Limb (tissue), 2 donors: Measurements from ENCODE around the gene ANP32E.

Experiments used
- DNase-seq, 2 donors: peaks; one replicate each; pipeline ENCODE4 v3.0.0-alpha.2; 2016; ENCODE audit errors: extremely low spot score in 2 of 2

Gene ANP32E

GRCh38 chr1:150235852-150236613 is at the start of gene ANP32E:
TSS of gene ANP32E (minus strand) at chr1:150236112. CDS start at chr1:150235786, 326 bp downstream.
- peak; percentile 96 to 99 for DNase-seq

GRCh38 chr1:150283260-150283659 is 47.3 kb upstream of the ANP32E start:
- DNase-seq, result no peak

- DNase-seq, result no peak
Measured at GRCh38 chr1:150282558-150282958, 46.6 kb upstream of the ANP32E start.

DNA sequence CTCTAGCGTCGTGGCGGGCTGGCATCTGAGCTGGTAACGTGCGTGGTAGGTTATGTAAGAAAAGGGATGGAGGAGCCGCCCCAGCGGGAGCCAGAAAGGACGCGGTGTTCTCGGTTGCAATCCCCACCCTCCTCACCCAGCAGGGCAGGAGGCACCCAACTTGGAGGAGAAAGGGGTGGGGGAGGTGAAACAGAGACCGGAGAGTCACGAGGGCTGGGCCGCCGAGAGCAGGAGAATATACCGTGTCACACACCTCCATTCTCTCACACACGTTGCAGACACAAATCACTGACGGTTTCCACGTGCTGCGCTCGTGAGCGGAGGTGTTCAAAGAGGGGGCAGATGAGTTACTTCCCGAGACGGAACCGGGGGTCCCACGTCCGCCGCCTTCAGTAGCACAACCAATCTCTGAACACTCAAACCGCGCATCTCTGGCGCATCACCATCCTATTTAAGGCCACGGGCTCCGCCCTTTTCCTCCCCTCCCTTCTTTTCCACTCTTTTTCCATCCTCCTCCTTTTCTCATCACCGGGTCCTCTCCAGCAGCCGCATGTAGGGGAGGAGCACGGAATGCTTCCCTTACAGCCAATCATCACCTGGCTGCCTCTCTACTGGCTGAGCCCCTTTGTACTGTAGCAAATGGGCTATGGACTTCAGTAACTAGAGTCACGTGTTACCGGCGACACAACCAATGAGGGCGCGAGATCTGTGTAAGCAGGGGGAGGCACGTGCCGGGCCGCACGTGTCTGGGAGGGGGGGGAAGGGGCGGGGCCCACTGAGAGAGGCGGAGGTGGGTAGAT is 46.0 kb upstream of the ANP32E start, which contains the start of gene CIART:
CIART (plus strand) TSS at position 797 of the 800 bp plus-strand sequence. CDS start 714 bp downstream, outside the sequence.
- DNase-seq, result peak; percentile 94 to 97

DNA sequence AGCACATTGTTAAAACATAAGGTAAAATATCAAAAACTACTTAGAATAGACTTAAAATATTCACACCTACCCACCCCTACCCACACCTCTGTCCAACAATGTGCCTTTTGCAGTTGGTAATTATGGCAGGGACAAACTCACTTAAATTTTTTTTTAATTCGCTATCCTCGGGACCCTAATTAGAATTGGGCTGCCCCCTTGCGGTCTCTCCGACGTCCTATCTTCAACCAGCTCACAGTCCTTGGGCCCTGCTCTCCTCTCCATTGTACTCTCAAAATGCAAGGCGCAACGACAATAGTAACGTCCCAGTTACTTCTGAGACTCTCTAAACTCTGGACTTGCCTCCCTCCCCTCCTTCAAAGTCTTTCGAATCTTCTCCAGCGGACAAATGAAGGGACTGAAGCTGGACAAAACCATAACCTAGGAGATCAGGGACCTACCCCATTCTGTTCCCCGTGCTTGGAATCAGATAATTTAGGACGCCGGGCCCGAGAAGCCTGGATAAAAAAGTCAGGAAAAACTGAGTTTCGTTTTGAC is 45.4 kb upstream of the ANP32E start:
- peak; percentile 67 to 73 for DNase-seq

- no peak for DNase-seq
Measured at GRCh38 chr1:150280138-150280707, 44.3 kb upstream of the ANP32E start.

DNA sequence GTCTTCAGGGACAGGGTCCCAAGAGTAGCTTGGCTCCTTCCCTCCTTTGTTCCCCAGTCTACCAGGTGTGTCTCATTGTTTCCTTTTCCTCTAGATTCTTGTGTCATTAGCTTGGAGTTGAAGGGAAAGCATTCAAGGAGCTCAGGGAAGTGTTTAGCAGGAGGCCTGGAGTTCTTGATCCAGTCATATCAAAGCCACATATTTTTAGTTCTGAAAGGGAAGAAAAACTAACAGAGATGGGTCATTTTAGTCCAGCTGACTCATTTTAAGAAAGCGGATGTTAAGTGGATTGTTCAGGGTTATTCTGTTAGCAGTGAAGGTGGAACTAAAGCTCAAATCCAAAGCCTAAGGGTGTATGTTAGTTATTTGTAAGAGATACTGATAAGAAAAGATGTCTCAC is 37.4 kb upstream of the ANP32E start:
- no peak for DNase-seq

GRCh38 chr1:150271291-150271959 is 35.5 kb upstream of the ANP32E start:
- no peak for DNase-seq

DNA sequence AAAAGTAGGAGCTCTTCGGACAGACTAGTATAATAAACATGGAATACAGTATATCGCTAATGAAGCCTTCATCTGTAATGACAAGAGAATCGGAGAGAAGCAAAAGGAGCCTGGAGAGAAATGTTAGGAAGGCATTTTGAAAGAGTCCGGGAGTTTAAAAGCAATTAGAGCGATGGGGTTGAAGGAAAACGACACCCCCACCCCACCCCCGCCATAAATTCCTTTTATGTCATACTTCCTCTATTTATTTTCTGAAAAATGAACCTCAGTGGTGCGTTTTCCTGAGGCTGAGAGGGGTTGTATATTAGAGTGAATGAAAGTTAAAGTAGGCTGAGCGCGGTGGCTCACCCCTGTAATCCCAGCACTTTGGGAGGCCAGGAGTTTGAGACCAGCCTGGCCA is 33.5 kb upstream of the ANP32E start:
- DNase-seq, result no peak

GRCh38 chr1:150268705-150269403 is 32.9 kb upstream of the ANP32E start, which contains the start of gene APH1A:
TSS of gene APH1A (minus strand) at chr1:150269016. CDS start at chr1:150268810, 206 bp downstream.
- DNase-seq, result peak; percentile 97 to 99

- no peak for DNase-seq
Measured at GRCh38 chr1:150268340-150268704, 32.4 kb upstream of the ANP32E start.

GRCh38 chr1:150267896-150268295 is 32.0 kb upstream of the ANP32E start:
- DNase-seq, result no peak

GRCh38 chr1:150263549-150263948 is 27.6 kb upstream of the ANP32E start:
- DNase-seq, result no peak

GRCh38 chr1:150262388-150263320 is 26.7 kb upstream of the ANP32E start:
- DNase-seq, result no peak

DNA sequence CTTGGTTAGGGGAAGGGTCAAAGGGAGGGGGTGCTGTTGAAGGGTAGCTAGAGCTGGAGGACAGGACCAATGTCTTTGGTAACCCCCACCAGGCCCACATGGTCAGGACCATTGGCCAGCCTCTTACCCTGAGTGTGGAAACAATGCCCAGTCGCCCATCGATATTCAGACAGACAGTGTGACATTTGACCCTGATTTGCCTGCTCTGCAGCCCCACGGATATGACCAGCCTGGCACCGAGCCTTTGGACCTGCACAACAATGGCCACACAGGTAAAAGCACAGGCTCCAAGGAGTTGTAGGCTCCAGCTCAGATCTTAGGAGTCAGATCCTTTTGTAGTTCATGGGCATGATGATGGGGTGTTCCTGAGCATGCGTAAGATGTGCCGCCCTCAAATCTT is 25.5 kb upstream of the ANP32E start:
- no peak for DNase-seq

DNA sequence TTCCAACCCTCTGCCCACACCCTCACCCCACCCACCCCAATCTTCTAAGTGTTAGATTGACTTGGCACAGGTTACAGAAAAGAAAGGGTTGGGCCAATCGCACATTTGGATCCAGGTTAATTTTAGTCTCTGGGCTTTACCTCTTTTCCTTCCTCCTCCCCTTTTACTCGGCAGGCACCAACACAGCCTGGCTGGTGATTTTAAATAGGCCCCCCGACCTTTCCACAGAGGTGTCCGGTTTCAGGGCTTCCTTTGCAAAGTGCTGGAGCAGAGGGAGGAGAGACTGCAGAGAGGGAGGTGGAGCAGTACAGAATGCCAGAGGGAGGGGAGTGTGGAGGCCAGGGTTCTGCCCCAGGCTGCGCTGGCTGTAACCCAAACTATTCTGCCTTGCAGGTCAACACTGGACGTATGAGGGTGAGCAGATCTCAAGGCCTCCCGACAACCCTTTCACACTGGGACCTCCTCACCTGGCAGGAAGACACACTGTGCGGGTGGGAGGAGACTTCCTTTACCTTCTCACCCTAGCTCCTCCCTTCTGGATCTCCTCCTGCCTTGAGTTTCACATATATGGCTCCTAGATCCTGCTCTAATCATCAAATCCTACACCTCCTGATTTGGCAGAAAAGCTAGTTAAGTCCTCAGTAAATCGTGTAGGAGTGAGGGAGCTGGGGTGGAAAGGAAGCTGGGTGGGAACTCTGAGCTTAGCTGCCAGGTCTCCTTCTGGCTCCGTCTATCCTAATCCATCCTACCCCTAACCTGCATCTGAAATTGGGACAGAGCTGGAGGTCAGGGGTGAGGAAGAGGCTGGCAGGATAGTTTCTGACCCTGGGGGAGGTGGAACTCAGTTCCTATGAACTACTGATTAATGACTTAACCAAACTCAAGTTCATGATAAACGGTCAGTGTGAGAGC is 24.1 kb upstream of the ANP32E start:
- peak; percentile 70 to 74 for DNase-seq

DNA sequence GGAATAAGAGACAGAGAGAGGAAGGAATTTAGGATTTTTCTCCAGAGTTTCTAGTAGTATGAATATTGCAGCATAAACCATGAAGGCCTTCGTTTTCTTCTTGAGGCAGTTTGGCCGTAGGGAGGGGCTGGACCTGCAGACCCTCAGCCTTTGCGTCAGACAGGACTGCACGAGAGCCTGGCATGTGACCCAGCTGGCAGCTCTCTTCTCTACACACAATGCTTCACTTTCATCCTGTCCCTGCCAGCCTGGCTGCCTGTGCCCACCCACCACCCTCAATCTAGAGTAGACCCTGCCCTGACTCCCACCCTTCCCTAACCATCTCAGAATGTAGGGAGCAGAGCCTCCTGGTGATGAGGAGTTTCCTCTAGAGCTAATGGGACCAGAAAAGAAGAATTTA is 23.3 kb upstream of the ANP32E start:
- peak in 1 of 2 donors; percentile 57 for DNase-seq
